ENCODE measurements around the gene CTF1.

Gene CTF1

GRCh38 chr16:30866031-30866430 is 30.4 kb upstream of the CTF1 start:
- no peak for TF ChIP-seq CTCF (conservative IDR thresholded peaks at IDR 0.05; ENCODE audit: low read depth, low read length)
- DNase-seq (ENCODE audit: low read depth), result no peak
- H3K4me3 ChIP-seq (ENCODE audit: low read length), result no peak overlapping the region

- TF ChIP-seq CTCF (conservative IDR thresholded peaks at IDR 0.05; ENCODE audit: low read depth, low read length), result peak; percentile 32
- no peak for DNase-seq (ENCODE audit: low read depth)
Observed at GRCh38 chr16:30867747-30868146, 28.7 kb upstream of the CTF1 start.

GRCh38 chr16:30870904-30871303 is 25.5 kb upstream of the CTF1 start:
- H3K4me3 ChIP-seq (ENCODE audit: low read length), result no peak overlapping the region
- TF ChIP-seq CTCF (conservative IDR thresholded peaks at IDR 0.05; ENCODE audit: low read depth, low read length), result no peak
- no peak for DNase-seq (ENCODE audit: low read depth)

More at GRCh38 chr16:30867747-30868146, 28.7 kb upstream of the CTF1 start:
- H3K4me3 ChIP-seq (ENCODE audit: low read length), result no peak overlapping the region

GRCh38 chr16:30874244-30874820 is 22.1 kb upstream of the CTF1 start:
- TF ChIP-seq CTCF (conservative IDR thresholded peaks at IDR 0.05; ENCODE audit: low read depth, low read length), result no peak
- DNase-seq (ENCODE audit: low read depth), result no peak
- peak overlapping the region; percentile 81 for H3K4me3 ChIP-seq (ENCODE audit: low read length)

- peak overlapping the region; percentile 81 for H3K4me3 ChIP-seq (ENCODE audit: low read length)
- TF ChIP-seq CTCF (conservative IDR thresholded peaks at IDR 0.05; ENCODE audit: low read depth, low read length), result no peak
- DNase-seq (ENCODE audit: low read depth), result peak; percentile 64
Observed at GRCh38 chr16:30874821-30875717, 21.3 kb upstream of the CTF1 start.

GRCh38 chr16:30875871-30876801 is 20.3 kb upstream of the CTF1 start:
- H3K4me3 ChIP-seq (ENCODE audit: low read length), result peak overlapping the region; percentile 81
- no peak for TF ChIP-seq CTCF (conservative IDR thresholded peaks at IDR 0.05; ENCODE audit: low read depth, low read length)
- DNase-seq (ENCODE audit: low read depth), result no peak
